HT-29 (cell line): ENCODE measurements around the gene TMEM202. TPM values are rescaled to one million over a fixed set of nuclear protein-coding genes. Genes with fewer than 3 reads are reported as not detected.
"Not testable (repeated sequence)": the region's sequence is repeated elsewhere in the genome, so short reads cannot be mapped to it uniquely, and the experiment has no call there.

Experiments used
- DNase-seq: peaks from one replicate; pipeline ENCODE4 v3.0.0-alpha.2; 2015; ENCODE audit warnings: low spot score
- total RNA-seq: library from RNA; depleted of rRNA; stranded (reverse); fragments of >200 nt; shearing (Covaris generic); gene quantifications from 2 replicates; pipeline ENCODE4 v1.2.3, GENCODE V29; 2014; rRNA removed

The TMEM202 gene, protein sequence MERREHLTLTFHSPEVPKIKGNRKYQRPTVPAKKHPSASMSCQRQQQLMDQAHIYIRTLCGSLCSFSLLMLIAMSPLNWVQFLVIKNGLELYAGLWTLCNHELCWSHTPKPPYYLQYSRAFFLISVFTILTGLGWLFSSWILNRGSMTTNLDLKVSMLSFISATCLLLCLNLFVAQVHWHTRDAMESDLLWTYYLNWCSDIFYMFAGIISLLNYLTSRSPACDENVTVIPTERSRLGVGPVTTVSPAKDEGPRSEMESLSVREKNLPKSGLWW
- not detected in 2 replicates for total RNA-seq

DNA sequence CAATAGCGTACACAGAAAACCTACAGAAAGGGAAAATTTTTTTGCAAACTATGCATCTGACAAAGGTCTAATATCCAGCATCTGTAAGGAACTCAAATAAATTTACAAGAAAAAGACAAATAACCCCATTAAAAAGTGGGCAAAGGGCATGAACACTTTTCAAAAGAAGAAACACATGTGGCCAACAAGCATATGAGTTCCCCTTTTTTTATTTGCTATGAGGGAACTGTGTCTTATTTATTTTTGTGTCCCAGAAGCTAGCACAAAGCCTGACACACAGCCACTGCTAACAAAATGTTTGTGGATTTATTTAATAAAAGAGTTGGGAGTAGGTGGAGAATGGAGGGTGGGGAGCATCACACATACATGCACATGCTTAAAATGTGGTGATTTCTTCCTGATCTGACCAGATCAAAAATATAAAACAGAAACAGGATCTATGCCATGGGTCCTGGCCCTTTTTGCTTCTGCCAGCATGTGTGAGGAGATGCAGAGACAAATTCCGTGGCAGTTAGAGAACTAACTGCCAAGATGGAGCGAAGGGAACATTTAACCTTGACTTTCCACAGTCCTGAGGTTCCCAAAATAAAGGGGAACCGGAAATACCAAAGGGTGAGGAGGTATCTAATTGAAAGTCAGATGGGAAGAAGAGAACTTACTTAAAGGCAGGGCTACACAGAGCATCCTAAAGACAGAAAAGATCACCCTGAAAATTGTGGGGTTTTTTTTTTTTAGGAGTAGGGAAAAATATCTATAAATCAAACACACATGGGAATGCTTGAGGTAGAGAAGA lies at the start of gene TMEM202:
Gene TMEM202 (plus strand): TSS at position 510 of the 793 bp plus-strand sequence. CDS start 22 bp downstream, at position 532.
- no peak for DNase-seq

DNA sequence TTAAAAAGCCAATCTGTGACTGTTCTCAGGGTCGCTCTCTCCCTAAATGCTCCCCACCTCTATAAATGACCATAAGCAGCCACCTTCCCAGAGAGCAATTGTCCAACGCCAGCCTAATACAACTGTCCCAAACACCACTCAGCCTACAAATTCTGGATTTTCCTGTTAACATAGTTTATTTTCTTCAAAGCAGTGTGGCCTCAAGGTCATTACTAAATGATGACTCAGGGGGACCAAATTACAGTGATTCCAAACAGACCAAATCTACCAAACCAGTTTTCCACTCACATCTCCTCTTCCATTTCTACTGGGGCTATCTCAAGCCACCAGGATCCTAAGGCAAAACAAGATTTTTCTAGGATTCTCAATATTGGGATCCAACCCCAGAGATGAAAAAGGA lies 44.8 kb upstream of the TMEM202 start:
- no peak for DNase-seq

DNA sequence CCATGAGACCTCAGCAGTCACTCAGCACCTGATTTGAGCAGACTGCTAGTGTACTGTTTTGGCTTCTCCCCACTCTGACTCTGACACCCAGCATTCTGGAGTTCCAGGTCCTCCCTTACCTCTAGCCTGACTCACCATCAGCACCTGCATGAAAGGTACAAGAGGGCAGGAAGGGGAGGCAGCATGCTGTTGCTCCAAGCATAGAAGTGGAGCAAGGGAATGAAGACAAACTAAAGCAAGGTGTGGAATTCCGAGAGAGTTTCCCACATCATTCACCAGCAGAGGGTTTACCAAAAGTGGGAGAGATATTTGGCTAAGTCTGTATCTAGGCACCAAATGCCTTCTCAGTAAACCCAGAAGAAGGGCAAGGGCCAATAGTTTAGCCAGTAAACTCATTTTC lies 43.6 kb upstream of the TMEM202 start:
- DNase-seq: no peak

DNA sequence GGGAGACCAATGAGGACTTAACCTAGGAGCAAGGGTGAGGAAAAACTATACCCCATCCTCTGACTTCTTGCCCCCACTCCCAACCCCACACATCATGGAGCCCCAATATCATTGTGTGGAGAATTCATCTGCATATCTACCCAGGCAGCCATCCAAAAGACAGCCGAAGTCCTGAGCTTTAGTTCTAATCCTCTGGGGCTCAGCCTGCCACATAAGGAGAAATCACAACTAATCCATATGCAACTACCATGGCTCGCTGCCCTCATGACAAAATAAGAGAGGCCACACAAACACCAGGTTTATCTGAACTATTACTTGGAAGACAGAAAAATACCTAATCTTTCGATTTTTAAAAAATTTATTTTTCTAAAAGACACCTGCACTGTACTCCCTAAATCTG lies 40.0 kb upstream of the TMEM202 start:
- DNase-seq: no peak

DNA sequence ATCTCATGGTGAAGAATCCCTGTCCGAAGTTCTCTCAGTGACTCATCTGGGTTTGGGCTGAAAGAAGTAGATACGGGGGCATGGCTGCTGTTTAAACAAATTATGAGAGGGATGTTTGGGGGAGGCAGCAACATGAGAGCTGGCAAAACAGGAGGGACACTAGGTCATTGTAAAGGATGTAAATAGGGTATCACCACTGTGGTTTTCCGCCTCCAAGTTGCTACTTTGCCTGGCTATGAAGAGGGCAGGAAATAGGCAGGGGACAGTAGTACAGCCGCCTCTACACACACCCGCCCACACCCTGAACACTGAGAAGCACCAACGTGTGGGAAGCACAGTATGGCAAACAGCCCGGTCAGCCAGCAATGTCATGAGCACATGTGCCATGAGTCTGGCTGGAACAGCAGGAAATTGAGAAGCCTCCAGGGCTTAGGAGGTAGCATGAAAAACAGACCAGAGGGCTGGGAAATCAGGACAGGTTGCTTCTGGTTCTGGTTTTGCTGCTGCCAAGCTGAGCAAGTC lies 39.4 kb upstream of the TMEM202 start:
- DNase-seq: peak; percentile 59

DNA sequence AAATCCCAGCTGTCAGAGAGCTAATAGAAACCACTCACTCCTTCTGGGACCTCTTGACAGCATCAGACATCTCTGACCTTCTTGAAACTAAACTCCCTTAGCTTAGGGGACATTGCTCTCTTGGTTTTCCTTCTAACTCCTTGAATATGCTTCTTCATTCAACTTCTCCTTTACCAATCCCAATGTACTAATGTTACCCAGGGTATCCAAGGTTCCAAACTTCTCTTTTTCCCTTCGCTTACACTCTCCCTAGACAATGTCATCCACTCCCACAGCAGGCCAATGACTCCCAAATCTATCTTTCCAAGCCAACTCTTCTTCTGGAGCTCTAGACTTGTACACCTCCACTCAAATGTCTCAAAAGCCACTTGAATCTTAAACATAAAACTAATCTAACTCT lies 36.9 kb upstream of the TMEM202 start:
- no peak for DNase-seq

DNA sequence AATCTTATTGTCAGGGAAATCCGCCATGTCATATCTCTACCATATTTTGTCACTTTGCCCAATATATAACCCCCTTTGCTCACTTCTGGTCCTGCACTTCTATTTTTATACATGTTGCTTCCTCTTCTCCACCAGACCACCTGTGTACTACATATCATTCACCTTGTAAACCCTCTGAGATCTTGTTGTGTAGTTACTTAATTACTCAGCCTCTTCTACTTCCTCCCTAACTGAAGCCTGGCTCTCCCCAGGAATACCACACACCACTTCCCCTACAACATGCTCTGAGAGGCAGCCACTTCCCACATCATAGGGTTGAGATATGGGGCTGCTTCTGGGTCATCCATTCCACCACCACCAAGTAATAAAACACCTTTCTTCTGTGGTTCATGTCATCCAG lies 32.3 kb upstream of the TMEM202 start:
- DNase-seq: no peak

DNA sequence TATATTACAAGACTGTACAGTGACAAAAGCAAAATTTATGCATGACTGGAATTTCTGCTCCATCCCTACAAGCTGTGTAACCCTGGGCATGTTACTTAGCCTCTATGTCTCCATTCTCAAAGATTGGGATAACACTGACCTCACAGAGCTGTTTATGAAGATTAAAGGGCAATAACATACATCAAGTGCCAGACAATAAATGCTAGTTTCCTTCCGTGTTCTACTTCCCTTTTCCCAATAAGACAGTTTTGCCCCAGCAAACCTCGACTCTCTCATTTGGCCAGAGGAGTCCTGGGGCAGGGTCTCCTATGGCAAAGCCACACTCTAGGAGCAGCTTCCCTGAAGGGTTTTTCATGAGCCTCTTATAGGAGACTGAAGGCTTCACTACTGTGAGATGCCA lies 29.8 kb upstream of the TMEM202 start:
- no peak for DNase-seq

DNA sequence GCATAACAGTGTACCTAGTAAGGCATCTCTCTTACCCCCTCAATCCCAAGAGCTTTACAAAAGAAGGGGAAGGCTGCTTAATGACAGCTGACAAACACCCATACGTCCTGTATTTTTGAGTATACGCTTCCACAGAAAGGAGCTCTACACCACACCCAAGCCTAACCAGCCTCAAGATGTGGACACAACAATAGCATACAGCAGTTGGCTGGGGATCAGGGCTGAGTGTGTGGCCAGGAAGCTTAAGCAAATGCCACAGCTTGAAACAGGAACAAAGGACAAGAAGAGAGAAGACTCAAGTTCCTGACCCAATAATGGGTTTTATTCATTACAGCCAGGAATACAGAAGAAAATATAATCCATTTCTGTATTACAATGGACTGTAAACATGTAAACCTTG lies 29.2 kb upstream of the TMEM202 start:
- DNase-seq: no peak

DNA sequence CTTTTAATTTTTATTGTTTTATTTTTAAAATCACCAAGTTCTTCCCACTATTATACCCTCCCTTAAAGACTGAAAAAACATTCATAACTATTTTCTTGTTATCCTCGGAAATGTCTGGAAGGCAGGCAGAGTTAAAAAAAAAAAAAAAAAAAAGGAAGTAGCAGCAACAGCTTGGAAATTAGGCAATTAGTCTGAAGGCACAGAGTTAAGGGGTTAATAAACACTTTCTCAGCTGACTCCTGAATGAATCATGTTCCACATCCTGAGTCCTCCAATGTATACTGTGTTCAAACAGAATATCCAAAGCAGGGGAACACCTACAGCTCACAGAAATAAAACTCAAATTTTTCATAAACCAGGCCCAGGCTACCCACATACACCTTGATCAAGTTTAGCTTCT lies 28.1 kb upstream of the TMEM202 start:
- DNase-seq: no peak

DNA sequence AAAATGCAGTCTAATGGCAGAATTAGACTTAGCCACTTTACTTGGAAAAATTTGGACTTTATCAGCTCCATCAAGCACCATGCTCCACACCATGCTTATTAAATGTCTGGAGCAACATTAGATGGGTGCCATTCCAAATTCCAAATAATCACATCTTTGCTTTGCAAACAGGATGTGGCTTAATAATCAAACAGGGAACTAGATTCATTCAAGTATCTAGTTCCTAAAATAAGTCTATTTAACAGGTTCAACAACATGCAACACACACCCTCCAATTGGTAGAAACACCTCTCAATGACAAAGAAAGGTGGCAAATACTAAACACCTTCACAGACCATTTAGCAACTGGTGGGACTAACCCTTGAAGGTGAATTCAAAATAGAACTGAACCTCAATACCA lies 25.7 kb upstream of the TMEM202 start:
- DNase-seq: no peak

DNA sequence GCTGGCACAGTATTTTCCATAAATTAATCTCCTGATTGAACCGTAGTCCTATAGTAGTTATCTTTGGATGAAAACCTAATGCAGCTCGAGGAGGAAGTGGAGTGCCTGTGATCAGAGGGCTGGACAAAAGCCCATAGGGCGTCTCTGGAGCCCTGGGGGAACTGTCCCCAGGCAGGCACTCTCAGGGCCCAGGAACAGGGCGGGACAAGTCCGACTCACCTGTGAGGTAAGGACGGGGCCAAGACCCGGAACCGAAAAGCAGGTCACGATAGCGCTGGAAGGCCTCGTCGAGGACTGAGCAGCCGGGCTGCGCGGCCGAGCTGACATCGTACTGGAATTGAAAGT lies 22.6 kb upstream of the TMEM202 start:
- no peak for DNase-seq

DNA sequence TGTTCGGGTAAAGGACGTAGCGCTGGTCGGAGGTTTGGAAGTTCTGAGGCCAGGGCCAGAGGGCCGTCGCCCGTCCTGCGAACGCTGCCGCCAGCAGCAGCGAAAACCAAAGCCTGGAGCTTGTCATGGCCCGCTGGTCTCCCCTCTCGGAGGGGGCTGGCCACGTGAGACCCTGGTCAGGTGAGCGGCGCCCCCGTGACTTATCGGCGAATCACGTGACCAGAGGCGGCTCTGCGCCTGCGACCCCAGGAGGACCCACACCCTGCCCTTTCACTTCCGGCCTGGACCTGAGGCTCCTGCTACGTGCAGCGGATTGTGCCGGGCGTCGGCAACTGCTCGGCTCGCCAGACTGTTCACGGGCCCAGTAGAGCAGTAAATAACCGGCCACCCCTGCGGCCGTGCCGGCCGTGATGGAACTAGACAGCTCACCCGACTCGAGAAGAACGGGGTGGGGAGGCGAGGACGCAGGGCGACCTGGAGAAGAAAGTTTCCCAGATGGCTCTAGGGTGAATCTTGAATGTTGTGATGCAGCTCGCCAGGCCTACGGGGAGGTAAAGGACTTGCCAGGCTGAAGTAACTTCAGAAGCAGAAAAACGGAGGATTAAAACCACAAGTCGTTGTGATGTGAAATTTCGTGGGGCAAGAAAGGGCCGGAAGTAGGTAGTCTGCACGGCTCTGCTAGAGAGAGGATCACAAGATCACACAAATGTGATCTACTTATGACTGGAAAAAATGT lies 22.1 kb upstream of the TMEM202 start, which contains the start of gene HEXA:
Gene HEXA (minus strand): TSS at position 169 of the 736 bp plus-strand sequence. CDS start 42 bp downstream, at position 127.
- peak; percentile 95 for DNase-seq

DNA sequence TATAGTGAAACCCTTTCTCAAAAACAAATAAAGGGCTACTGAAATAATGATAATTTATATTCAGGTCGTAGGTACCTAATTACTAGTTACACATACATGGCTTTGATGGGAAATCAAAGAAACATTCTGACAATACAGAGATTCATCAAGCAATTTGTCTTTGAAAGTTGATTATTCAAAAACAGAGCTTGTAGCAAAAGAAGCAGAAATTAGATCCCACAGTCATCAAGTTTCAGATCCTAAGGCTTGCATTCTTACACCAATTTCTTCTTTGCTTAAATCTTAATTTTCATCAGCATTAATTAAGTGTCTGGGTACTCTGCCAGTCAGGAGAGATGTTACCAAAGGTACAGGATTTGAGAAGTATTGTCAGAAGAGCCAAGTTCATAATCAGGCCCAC lies 20.8 kb upstream of the TMEM202 start:
- no peak for DNase-seq

DNA sequence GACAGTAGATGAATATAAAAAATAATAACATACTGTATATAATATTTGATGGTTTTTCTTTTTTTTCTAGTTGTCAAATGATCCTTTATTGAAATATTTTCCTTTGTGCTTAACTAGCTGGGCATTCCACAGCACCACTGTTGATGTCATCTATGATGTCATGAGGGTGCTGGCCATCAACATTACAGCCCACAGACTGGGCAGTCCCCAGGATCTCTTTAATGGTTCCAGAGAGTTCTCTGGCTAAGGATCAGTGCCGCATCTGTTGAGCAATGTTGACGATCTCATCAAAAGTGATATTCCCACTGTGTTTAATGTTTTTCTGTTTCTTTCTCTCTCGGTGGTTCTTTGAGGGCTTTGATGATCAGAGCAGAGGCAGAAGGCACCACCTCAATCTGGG lies 19.0 kb upstream of the TMEM202 start:
- not testable (repeated sequence) for DNase-seq

DNA sequence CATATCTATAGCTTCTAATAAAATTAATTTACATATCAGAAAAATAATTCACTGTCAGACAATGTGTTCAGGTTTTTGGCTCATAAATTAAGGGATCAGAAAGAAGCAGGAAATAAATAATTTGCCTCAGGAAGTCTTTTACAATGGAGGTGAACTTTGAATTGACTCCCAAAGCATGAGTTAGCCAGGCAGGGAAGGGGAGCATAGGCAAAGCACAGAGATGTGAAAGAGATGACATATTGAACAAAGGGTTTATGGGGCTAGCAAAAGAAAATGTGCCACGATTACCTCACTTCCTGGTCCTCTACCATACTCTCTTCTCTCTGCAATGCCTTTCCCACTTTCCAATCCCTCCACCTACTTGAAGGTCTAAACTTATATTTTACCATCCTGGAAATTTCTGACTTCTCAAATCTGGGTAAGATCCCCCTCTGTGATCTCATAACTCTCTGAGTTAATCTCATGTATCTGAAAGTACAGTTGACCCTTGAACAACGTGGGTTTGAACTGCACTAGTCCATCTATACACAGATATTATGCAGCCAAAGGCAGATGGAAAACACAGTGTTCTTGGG lies 18.2 kb upstream of the TMEM202 start:
- no peak for DNase-seq

DNA sequence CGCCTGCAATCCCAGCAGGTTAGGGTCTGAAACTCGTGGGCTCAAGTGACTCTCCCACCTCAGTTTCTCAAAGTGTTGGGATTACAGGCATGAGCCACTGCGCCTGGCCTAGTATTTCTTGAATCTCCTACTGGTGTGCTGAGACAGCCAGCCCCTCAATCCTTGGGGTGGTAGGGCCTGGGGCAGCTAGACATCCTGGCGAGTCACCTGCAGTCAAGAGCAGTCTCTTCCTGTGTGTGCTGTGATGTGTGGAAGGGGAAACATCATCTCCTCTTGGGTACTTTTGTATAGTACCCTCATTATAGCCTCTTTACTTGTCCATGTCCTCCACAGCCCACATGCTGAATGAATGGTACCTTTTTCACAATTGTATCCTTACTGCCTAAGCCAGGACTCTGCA lies 17.4 kb upstream of the TMEM202 start:
- no peak for DNase-seq

DNA sequence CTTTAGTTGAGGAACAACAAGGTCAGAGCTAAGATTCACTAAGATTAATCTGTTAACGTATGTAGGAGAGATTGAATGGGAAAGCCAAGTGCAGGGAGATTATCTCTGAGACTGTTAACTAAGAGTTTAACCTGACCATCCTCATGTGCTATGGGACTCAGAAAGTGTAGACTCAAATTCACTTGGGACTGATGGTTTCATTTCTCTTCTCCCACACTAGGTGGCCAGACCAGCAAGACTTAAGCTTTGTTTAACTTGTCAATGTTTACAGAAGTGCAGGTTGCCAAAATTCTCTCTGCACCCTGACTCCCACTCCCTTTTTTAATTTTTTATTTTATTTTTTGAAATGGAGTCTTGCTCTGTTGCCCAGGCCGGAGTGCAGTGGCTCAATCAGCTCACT lies 16.0 kb upstream of the TMEM202 start:
- DNase-seq: no peak

DNA sequence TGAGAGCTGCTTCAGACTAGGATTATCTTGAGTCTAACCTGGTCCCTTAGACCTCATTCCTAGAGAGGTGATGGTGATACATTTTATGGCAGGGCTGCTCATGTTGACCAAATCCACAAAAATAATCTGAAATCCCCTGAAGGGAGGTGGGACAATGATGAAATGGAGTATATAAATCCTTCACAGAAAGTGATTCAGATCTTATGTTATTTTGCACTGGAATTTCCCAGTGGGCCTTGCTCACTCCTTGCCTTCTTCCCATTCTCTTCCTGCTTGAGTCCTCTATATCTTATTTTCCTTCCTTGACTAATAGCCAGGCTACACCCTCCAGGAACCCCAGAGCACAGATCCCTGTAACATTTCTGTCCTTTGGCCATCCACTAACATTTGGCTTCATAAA lies 10.4 kb upstream of the TMEM202 start:
- no peak for DNase-seq

DNA sequence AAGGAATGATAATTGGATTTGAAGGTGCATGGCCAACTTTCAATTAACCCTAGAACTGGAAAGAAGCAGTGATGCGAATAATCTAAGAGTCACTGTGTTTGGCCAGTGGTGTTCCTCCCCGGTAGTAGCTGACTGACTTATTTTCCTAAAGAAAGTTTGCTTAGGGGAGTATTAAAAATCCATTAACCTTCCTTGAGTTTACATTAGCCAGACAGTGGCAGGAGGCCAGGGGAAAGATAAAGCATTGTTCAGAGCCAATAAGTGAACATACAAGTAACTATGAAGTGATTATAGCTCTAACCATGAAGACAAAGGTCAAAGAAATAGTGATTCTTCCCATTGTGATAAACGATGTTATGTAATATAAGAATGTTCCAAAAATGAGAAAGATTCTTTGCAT lies 8.9 kb upstream of the TMEM202 start:
- DNase-seq: no peak

DNA sequence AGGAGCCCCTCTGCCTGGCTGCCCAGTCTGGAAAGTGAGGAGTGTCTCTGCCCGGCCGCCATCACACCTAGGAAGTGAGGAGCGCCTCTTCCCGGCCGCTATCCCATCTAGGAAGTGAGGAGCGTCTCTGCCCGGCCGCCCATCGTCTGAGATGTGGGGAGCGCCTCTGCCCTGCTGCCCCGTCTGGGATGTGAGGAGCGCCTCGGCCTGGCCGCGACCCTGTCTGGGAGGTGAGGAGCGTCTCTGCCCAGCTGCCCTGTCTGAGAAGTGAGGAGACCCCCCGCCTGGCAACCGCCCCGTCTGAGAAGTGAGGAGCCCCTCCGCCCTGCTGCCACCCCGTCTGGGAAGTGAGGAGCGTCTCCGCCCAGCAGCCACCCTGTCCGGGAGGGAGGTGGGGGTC lies 1.8 kb upstream of the TMEM202 start:
- not testable (repeated sequence) for DNase-seq

DNA sequence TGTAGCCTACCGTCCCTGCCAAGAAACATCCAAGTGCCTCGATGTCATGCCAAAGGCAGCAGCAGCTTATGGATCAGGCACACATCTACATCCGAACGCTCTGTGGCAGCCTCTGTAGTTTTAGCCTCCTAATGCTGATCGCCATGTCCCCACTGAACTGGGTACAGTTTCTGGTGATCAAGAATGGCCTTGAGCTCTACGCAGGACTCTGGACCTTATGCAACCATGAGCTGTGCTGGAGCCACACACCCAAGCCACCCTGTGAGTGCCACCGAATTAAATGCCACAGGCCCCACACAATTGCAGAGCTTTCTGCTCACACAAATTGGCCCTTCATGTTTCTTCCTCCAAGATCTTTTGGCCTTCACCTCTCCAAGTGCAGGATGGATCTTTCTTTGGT lies 543 bp downstream of the TMEM202 start:
- no peak for DNase-seq
